NCI-H187 (cell line): Measurements from ENCODE around the gene CHCHD3.
"Not testable (repeated sequence)": the region's sequence is repeated elsewhere in the genome, so short reads cannot be mapped to it uniquely, and the experiment has no call there.

Experiments
- DNase-seq, 2 experiments: peaks; one replicate each; lab custom pipeline; 2025; lab: John Stamatoyannopoulos, UW

The CHCHD3 gene

DNA sequence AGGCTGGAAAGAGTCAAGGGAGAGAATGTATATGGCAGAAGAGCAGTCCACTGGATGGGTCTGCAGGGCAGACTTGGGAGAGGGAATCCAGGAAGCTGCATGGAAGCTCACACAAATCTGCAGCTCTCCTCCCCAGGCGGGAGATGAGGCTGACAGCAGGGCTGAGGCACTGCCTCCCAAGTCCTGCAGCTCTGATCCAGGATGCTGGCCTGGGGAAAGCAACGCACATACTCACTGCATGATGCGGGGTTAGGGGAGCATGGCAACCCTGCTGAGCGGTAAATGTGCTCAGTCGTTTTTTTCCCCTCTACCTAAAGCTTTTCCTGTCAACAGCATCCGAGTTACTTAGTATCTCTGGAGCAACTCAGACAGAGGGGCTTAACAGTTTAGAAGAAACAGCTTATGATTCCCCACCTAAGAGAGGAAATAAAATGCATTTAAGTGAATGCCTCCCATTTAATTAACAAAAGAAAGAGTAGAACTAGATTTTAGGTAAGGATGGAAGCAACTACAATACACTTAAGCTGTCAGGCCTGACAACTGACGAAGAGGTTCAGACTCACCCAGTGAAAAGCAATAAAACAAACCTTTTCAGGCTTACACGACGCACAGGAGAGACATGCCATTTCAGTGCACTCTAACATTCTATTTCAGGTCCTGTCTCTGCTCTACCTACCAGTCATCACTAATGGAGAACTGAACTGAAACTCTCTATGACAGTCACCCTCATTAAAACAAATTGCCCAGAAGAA, 37.0 kb downstream of the CHCHD3 start:
- DNase-seq, result no peak

DNA sequence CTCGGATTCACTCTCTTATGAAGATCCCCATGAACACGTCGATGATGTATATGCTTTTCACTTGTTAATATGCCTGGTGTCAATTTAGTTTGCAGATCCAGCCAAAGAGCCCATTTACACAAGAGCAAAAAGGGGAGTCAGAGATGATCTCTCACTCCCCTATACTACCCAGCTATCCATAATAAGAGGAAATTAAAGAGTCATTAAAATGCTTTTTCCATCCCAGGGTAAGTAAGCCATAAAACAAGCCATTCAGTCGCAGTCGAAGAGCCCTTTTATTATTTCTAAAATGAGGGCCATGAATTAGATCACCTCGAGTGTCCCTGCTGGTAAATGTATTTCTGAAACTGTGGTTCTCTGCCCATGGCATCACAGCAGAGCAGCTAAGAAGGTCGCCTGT, 41.2 kb downstream of the CHCHD3 start:
- no peak for DNase-seq

DNA sequence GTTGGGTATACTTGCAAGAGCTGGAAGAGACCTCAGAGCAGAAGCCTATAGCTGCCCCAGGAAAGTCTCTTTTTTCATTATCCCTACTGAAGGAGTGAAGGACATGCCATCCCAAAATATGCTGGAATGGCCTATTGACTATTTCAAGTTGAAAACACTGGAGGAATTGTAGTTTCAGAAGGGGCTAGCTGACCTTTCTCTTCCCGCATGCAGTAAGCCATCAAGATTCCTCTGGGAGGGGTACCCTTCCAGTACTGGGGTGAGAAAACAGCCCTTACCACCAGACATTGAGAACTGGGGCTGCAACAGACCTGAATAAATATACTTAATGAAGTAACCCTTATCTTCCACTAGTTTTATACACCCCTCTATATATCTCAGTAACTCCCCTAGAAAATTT, 41.7 kb downstream of the CHCHD3 start:
- no peak for DNase-seq

DNA sequence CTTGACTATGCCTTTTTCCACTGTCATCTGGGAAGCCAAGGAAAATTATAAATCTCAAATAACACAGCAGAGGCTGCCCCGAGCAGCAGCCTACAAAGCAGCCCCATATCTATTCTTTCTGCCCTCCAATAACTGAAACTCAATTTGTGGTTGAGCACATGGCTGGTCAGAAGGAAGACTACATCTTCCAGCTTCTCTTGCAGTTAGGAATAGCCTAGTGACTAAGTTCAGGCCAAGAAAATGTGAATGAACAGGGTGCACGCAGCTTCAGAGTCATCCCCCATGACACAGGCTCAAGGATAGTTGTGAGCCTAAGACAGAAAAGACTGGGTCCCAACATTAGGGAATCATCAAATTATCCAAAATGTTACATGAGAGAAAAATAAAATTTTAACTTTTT, 42.3 kb downstream of the CHCHD3 start:
- DNase-seq, result no peak

DNA sequence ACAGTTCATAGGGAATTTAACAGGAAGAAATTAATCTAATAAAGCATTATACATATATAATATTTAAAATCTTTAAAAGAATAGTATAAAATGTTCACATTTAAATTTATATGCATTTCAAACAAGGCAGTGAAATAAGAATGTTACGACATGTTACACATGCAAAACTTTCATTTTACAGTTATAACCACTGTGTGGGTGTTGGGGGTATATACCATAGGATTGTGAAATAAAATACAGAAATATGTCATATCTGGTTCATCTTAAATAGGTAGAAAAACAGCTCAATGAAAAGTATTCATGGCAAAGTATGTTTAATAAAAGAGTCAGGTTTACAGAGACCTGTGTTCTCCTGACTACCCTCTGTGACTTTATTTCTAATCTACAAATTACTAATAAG, 45.6 kb downstream of the CHCHD3 start:
- DNase-seq, result no peak

DNA sequence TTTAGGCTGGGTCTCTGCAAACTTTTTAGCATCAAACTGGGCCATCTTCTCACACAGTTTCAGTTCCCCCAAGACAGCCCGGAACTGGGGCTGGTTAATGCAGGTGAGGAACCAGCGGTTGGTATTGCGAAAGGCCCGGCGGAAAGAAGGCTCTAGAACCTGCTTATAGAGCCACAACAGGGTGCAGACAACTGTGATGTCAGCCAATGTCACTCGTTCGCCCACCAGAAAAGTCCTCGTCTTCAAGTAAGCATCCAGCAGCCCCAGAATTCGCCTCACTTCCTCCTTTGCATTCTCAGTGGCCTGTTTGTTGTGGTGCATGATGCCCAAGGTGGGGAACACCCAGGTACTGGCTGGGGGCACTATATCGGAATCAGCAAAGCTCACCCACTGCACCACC, 46.6 kb downstream of the CHCHD3 start:
- DNase-seq, result not testable (repeated sequence)

DNA sequence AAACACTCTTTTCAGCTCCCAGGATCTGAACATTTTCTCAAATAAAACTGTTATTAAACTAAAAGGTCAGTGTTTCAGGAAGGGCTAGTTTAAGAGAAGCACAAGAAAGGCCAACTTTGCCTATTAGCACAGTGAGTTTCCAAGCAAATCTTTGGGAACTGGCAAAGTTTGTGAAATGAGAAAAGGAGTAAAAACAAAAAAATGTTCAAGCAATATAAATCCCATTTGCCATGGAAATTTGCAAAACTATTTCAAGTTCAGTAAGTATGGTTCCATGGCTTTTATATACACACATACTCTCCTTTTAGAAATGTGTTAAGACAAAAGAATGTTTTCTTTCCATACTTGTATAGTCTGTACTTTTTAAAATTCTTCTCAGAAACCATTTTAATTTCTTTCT, 51.5 kb downstream of the CHCHD3 start:
- DNase-seq, result no peak

DNA sequence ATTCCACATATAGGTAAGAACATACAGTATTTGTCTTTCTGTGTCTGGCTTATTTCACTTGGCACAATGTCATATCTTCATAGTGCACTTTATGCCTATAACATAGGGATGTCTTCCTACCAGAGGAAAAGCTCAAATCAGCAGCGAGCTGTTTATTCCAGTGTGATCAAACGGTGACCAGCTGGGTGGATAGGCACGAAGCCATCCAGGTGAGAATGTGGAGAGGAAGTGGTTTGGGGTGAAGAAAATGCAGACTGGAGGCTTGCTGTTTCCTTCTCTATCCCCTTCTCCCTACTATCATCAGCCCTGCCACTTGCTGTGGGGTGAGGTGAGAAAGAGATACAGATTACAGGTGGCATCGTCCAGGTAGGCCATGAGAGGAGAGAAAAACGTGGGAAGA, 52.4 kb downstream of the CHCHD3 start:
- DNase-seq, result no peak

DNA sequence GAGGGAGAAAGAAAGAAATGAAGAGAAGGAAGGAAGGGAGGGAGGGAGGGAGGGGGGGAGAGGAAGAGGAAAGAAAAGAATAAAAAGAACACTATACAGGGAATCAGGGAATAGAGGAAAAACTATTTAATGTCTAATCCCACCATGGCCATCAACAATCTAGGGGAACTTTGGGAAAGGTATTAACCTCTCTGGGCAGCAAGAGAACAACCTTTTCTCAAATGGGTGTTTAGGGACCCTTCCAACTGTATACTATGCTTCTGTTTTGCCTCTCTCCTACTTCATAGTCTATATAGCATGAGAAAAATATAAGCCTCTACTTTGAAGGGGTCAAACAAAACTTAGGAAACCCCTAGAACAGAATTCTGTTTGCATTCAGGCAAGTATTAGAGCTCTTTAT, 54.5 kb downstream of the CHCHD3 start:
- DNase-seq, result no peak

DNA sequence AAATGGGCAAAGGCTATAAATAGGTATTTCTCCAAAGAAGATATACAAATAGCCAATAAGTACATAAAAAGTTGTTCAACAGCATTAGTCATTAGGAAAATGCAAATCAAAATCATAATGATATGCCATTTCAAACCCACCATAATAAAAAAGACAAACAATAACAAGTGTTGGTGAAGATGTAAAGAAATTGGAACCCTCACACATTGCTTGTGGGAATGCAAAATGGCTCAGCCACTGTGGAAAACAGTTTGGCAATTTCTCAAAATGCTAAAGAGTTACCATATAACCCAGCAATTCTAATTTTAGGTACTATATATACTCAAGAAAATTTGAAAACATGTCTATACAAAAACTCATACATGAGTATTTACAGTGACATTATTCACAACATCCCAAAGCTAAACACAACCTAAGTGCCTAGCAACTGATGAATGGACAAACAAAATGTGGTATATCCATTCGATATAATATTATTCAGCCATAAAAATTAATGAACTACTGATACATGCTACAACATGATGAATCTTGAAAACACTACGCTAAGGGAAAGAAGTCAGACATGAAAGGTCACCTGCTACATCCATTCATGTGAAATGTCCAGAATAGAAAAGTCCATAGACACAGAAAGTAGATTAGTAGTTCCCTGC, 55.6 kb downstream of the CHCHD3 start:
- no peak for DNase-seq

DNA sequence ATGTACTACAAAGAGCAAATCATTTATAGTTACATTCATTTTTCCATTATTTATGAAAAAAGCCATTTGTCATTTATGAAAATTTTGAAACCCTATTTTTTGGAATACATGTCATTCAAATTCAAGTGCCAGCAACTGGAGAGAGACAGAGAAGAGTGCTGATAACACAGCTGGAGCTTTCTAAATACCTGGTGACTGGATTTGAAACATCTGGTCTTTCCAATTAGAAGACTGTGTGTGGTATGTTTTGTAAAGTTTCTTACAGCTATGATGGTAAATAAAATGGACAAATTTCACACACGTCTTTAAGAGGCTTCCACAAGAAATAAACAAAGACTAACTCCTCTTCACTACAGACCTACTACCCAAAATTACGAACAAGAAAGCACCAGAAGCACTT, 56.8 kb downstream of the CHCHD3 start:
- no peak for DNase-seq

DNA sequence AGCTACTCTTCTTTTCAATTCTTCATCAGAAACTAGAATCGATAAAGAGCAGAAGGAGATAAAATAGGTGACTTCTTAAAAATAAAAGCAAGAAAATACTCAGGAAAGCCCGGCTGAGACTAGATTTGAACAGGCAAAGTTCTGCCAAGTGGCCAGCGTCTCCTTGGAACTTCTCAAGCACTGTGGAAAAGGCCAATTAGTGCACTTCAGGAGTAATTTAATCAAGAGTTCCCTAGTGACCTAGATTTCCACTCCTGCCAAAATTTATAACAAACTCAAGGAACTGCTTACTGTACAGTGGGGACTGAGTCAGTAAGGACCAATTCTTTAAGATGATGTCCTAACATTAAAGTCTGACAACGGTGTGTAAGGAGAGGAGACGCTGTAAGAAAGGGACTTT, 57.3 kb downstream of the CHCHD3 start:
- DNase-seq, result no peak

DNA sequence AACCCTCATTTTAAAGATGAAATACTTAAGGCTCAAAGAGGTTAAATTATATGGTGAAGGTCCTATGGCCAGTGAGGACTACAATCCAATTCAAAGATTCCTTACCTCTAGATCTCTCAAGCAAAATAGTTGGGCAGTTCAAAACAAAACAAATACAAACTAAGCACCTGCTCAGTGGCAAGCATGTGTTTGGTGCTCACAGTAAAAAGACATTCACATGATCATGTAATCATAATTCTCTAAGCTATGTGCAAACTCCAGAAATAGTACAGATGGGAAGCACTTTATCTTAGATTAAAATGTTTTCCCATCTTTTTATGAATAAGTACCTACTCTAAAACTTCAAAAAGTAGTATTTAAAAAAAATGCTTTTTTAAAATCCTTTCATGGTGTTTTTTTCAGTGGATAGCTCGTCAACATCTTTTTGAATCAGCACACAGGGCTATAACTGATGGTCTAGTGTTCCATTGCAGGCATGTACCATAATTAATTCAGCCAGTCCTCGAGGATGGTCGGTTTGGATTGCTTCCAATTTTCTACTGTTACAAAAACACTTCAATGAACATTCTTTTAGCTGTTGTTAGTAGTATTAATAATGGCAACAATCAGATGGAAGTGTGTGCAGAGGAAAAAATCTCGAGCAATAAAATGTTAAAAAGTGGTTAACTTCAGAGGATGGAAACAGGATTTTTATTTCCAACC, 58.4 kb downstream of the CHCHD3 start:
- no peak for DNase-seq

DNA sequence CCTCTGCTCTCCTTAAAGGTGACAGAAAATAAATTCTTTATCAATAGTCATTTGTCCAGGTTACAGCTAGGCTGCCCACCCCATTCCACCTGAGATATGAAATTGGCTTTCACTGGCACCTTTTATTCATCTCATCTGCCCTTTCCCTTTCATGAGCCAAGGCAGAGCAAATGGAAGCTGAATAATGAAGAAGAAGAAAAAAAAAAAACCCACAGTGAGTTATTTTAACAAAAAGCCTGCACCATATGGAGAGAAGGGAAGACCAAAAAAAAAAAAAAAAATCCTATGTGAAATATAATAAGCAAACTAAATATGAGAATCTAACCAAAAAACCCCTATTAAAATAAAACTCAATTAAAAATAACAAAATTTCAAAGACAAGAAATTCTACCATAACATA, 59.2 kb downstream of the CHCHD3 start:
- DNase-seq, result no peak

DNA sequence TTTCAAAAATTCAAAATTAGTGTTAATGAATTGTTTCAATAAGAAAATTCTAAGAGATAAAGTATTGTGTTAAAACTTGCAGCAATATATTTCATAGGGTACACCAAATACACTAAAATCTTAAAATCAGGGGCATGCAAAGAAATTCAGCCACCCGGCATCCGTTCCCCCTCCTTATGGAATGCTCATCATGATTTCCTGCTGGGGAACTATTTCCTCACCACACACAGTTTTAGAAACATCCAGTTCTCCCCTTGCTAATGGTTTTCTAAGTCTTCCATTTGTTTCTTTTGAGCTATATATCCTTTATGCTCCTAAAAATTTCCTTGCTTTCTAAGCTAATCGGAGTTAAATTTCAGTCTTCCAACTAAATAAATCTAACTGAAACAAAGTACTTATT, 60.7 kb downstream of the CHCHD3 start:
- DNase-seq, result no peak

DNA sequence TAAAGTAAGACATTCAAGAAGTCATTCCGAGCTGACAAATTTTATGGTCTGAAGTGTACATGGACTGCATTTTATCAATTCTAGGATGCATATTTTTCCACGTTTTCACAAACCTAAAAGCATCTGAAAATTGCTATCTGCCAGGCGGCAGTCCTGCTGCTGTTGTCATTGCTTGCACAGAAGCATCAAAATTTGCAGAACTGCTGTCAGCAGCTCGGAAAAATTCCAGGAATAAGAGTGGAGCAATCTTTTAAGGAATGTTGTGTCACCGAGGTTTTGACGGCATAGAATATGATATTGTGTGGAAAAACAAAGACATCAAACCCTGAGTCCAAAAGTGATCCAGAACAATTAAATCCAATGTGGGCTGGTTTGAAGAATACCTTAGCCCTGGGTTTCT, 61.4 kb downstream of the CHCHD3 start:
- DNase-seq, result no peak

DNA sequence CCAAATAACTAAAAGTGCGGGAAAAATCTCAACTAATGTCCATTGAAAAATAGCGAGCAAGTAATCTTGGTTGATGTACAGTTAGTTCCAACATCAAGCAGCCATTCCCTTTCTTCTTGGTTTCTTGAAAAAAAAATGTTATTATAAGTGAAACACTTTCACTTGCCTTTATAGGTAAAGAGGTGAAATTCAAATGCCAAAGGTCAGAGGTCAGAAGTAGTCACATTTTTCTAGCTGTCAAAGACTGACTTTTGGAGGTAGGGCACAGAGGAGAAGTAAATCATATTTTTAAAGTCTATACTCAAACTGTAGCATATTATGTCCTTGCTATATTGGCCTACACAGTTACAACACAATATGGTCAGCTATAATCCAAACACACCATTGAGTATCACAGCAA, 62.3 kb downstream of the CHCHD3 start:
- no peak for DNase-seq

DNA sequence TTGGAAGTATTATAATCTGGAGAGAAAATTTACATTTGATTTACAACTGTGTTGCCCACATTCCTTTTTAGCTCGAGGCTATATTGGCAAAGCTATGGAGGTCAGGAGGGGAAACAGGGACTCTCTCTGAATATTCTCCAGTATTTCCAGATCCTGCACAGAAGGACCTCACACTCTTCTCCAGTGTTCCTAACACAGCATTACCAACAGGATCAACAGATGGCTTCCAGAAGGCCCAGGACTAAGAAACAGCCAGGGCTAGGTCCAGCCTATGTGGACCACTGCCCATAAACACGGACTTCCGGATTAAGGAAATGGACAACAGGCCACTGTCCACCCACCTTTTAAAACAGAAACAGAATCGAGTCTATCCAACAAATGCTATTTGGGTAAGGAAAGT, 65.3 kb downstream of the CHCHD3 start:
- DNase-seq, result no peak

DNA sequence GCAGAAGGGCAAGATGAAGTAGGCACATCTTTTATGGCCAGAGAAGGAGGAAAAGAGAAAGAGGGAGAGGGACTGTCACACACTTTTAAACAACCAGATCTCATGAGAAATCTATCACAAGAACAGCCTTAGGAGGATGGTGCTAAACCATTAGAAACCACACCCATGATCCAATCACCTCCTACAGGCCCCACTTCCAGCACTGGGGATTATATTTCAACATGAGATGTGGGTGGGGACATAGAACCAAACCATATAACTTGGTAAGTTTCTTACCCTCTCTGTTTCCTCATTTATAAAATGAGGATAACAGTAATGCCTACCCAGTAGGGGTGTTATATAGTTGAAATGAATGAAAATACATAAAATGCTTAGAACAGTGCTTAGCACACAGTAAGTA, 66.0 kb downstream of the CHCHD3 start:
- DNase-seq, result no peak

DNA sequence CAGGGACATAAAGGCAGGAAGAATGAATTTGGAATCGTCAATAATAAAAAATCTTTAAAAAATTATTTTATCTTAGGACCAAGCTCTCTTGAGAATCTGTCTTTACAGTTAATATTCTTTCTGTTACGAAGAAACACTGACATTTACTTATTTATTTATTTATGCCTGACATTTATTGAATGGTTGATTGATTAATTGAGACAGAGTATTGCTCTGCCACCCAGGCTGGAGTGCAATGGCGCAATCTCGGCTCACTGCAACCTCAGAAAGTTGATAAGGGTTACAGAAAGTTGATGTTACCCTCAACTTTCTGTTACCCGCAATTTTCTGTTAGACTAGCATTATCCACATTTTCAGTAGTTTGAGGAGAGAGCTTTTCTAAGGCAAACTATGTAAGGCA, 70.1 kb downstream of the CHCHD3 start:
- DNase-seq, result no peak

DNA sequence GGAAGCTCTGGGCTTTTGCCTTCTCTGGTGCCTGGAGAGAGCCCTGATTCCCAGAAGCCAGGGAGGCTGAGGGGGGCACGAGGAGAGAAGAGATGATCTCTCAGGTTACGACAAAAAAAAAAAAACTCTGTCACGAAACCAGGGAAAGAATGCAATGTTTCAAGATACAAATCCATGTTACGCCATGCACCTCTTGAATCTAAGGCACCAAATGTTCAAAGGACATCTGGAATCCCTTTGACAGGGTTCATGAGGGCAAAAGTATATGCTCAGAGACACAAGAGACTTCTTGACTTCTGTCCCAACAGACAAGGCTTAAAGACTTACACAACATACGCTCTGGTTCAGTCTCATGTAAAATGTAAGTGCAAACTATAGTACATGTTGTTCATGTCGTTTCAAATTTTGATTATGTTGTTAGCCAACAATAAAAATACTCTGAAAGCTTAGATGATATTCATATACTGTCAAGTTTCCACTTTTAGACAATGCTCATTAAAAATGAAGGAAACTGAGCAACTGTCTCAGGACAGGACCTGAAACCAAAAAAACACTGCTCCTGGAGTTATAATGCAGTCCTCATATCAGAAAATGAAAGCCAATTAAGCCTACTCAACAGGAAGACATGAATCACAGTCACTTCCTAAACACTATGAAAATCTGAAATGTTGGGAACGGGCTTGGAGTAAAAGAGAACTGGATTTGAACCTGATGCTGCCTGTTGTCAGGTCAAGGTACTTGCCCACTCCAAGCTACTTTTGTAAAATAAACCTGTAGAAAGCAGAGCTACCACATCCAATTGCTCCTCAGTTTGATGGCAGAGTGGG, 72.3 kb downstream of the CHCHD3 start:
- DNase-seq, result no peak

DNA sequence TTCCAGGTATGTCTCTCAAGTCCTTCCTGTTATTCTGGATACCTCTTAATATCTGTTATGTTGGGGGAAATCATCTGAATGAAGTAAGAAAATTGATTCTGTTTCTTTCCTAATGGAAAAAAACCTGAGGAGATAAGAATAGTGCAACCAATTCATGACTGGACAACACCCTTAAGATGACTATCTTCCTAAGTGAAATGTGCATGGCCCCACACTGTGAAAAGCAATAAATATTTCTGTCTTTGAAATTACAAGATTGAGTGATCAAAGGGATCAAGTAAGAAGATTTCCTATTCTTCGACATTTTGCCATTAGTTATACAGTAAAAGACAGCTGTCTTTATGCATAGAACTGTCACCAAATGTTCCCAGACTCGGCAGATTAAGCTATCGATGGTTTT, 73.9 kb downstream of the CHCHD3 start:
- DNase-seq, result no peak
